NCI-H2196 treated with DMSO at 0.1 percent for 48 hours (cell line): ENCODE data around the gene INPP4A.

Experiments
- DNase-seq: peaks from one replicate; lab custom pipeline; 2025; ENCODE audit not compliant: unreplicated experiment; lab: John Stamatoyannopoulos, UW

INPP4A gene

GRCh38 chr2:98558852-98559530, 114.3 kb downstream of the INPP4A start:
- no peak for DNase-seq

GRCh38 chr2:98559581-98559980, 114.9 kb downstream of the INPP4A start:
- DNase-seq: no peak

GRCh38 chr2:98560256-98560771, 115.7 kb downstream of the INPP4A start:
- no peak for DNase-seq

- no peak for DNase-seq
Measured at GRCh38 chr2:98561018-98561417, 116.4 kb downstream of the INPP4A start.

GRCh38 chr2:98561902-98562695, 117.4 kb downstream of the INPP4A start:
- no peak for DNase-seq

- DNase-seq: no peak
Measured at GRCh38 chr2:98563394-98563793, 118.7 kb downstream of the INPP4A start.

- no peak for DNase-seq
Measured at GRCh38 chr2:98564541-98565132, 120.0 kb downstream of the INPP4A start.

GRCh38 chr2:98565286-98565860, 120.7 kb downstream of the INPP4A start:
- DNase-seq: no peak

GRCh38 chr2:98565941-98566340, 121.3 kb downstream of the INPP4A start:
- no peak for DNase-seq

GRCh38 chr2:98568161-98568956, 123.7 kb downstream of the INPP4A start:
- DNase-seq: no peak

GRCh38 chr2:98569197-98569793, 124.6 kb downstream of the INPP4A start:
- no peak for DNase-seq

GRCh38 chr2:98569915-98570314, 125.3 kb downstream of the INPP4A start:
- no peak for DNase-seq

- DNase-seq: no peak
Measured at GRCh38 chr2:98570356-98570755, 125.7 kb downstream of the INPP4A start.

- DNase-seq: no peak
Measured at GRCh38 chr2:98571121-98571701, 126.6 kb downstream of the INPP4A start.

- no peak for DNase-seq
Measured at GRCh38 chr2:98571796-98572195, 127.1 kb downstream of the INPP4A start.

GRCh38 chr2:98572211-98572610, 127.6 kb downstream of the INPP4A start:
- no peak for DNase-seq

- no peak for DNase-seq
Measured at GRCh38 chr2:98572676-98573075, 128.0 kb downstream of the INPP4A start.

- DNase-seq: no peak
Measured at GRCh38 chr2:98573426-98573825, 128.8 kb downstream of the INPP4A start.

- no peak for DNase-seq
Measured at GRCh38 chr2:98576666-98577312, 132.1 kb downstream of the INPP4A start.
